ENCODE results near the gene DAB2IP. TPM values are rescaled to one million over a fixed set of nuclear protein-coding genes. Genes with fewer than 3 reads are reported as not detected.

DAB2IP gene
- total RNA-seq, 4 donors from 2014 or later, result 35.2 to 56.4 (median 51.4) TPM

DNA sequence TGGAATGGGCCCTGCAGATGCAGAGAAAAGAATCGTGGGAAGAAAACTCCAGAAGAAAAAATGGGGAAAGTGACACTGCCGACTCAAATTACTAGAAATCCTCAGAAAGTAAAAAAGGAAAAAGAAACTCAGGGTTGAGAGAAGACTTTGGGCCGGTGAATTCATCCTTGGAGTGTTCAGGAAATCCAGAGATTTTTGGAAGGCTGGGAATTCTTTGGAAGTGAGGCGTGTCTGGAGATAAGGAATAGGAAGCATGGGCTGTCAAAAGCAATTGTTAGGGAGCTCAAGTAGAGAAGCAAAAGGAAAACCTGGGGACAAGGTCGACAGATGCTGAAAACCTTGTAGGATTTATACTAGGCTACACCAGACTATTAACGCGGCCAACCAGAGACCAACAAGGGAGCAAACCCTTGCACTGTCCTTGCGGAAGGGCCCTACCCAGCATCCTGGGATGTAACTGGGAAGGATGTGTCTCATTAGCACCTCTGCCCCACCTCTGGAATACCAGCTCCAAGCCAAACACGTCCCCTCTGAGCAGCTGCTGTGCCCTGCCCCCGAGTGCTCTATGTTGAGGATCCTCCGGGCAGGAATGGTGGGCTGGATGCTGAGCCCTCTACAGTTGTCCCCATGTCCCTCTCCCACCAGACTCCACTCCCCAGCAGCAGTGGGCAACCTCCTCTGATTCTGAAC is 11.6 kb downstream of the DAB2IP start:
- 68 to 70% methylated on average over 11 of the region's 11 CpGs for WGBS, 2 donors
- Histone ChIP-seq H3K27ac (no peak overlapping the region), H3K4me3 (no peak overlapping the region), H3K4me1 (peaks cover 0 to 3% (median 0%) of the 10 kb centered on the region in 4 donors), H3K36me3 (no peaks in the 10 kb centered on the region), H3K9me3 (no peaks in the 10 kb centered on the region), H3K27me3 (no peaks in the 10 kb centered on the region)
- TF ChIP-seq, protein P1, sequence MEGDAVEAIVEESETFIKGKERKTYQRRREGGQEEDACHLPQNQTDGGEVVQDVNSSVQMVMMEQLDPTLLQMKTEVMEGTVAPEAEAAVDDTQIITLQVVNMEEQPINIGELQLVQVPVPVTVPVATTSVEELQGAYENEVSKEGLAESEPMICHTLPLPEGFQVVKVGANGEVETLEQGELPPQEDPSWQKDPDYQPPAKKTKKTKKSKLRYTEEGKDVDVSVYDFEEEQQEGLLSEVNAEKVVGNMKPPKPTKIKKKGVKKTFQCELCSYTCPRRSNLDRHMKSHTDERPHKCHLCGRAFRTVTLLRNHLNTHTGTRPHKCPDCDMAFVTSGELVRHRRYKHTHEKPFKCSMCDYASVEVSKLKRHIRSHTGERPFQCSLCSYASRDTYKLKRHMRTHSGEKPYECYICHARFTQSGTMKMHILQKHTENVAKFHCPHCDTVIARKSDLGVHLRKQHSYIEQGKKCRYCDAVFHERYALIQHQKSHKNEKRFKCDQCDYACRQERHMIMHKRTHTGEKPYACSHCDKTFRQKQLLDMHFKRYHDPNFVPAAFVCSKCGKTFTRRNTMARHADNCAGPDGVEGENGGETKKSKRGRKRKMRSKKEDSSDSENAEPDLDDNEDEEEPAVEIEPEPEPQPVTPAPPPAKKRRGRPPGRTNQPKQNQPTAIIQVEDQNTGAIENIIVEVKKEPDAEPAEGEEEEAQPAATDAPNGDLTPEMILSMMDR (IDR thresholded peaks at IDR 0.05), result no peak
- TF ChIP-seq POLR2A (IDR thresholded peaks at IDR 0.05) (no peak), EP300 (IDR thresholded peaks at IDR 0.05) (no peak)
- no peak for DNase-seq (ENCODE audit: low spot score in 2 of 2)

DNA sequence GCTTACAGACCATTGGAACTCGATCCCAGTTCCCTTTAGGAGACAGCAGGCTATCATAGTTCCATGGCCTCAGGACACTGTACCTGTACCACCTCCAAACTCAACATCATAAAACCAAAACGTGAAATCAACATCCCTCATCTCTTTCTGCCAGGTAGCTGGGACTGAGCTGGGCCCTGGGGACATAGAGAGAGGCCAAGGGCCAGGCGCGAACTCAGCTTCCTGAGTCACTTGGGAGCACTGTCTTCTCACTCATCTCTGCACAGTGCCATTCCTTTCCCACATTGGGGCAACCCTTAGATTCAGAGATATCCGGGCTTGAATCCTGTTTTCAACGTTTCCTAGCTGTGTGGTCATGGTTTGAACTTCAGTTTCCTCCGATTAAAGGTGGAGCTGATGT is 12.2 kb downstream of the DAB2IP start:
- no peaks in the 10 kb centered on the region for H3K4me1 ChIP-seq
- WGBS, 2 donors, result 76 to 79% methylated on average over 7 of the region's 7 CpGs

DNA sequence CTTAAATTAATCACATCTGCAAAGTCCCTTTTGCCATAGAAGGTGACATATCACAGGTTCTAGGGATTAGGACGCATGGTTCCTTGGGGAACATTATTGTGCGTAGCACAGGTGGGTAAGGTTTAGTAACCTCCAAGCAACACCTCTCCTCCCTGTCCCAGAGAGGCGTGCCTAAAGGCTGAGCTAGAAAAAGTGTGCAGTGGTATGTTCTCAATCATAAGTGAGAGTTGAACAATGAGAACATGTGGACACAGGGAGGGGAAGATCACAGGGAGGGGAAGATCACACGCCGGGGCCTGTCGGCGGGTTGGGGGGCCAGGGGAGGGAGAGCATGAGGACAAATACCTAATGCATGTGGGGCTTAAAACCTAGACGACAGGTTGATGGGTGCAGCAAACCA is 14.9 kb downstream of the DAB2IP start:
- 77 to 82% methylated on average over 8 of the region's 8 CpGs for WGBS, 2 donors
- H3K36me3 ChIP-seq, result no peaks in the 10 kb centered on the region
- no peak overlapping the region for H3K4me3 ChIP-seq
- no peak overlapping the region for H3K27ac ChIP-seq
- H3K9me3 ChIP-seq, result no peaks in the 10 kb centered on the region
- no peaks in the 10 kb centered on the region for H3K4me1 ChIP-seq
- DNase-seq (ENCODE audit: low spot score in 2 of 2), result no peak
- TF ChIP-seq POLR2A (IDR thresholded peaks at IDR 0.05), result no peak
- no peaks in the 10 kb centered on the region for H3K27me3 ChIP-seq

More for the DNA sequence above, 12.2 kb downstream of the DAB2IP start:
- H3K9me3 ChIP-seq, result no peaks in the 10 kb centered on the region
- no peak overlapping the region for H3K27ac ChIP-seq
- no peak for TF ChIP-seq POLR2A (IDR thresholded peaks at IDR 0.05)
- TF ChIP-seq EP300 (IDR thresholded peaks at IDR 0.05), result no peak
- TF ChIP-seq, protein P1 (IDR thresholded peaks at IDR 0.05), result no peak
- H3K27me3 ChIP-seq, result no peaks in the 10 kb centered on the region
- no peak overlapping the region for H3K4me3 ChIP-seq
- DNase-seq (ENCODE audit: low spot score in 2 of 2), result no peak
- H3K36me3 ChIP-seq, result no peaks in the 10 kb centered on the region

DNA sequence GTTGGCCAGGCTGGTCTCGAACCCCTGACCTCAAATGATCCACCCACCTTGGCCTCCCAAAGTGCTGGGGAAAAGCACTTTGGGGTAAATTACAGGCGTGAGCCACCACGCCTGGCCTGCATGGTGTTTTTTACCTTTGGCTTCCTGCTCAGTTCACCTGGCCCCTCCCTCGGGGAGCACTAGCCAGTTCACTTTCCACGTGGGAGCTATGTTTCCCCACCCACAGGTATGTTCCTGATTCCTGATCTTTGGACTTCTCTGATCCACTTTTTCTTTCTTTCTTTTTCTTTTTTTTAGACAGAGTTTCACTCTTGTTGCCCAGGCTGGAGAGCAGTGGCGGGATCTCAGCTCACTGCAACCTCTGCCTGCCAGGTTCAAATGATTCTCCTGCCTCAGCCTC is 15.8 kb downstream of the DAB2IP start:
- Histone ChIP-seq H3K4me1 (no peaks in the 10 kb centered on the region), H3K9me3 (no peaks in the 10 kb centered on the region), H3K27me3 (no peaks in the 10 kb centered on the region), H3K36me3 (no peaks in the 10 kb centered on the region), H3K4me3 (no peak overlapping the region), H3K27ac (no peak overlapping the region)
- no peak for DNase-seq (ENCODE audit: low spot score in 2 of 2)
- TF ChIP-seq EP300 (IDR thresholded peaks at IDR 0.05), result no peak
- TF ChIP-seq, protein P1 (IDR thresholded peaks at IDR 0.05), result no peak
- TF ChIP-seq POLR2A (IDR thresholded peaks at IDR 0.05), result no peak
- 96% methylated on average over 6 of the region's 6 CpGs for WGBS, 2 donors

DNA sequence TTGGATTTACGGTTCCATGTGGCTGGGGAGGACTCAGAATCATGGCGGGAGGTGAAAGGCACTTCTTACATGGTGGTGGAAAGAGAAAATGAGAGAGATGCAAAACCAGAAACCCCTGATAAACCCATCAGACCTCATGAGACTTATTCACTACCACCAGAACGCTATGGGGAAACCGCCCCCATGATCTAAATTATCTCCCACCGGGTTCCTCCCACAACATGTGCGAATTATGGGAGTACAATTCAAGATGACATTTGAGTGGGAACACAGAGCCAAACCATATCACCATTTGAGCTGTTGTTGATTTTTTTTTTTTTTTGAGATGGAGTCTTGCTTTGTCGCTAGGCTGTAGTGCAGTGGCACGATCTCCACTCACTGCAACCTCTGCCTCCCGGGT is 16.5 kb downstream of the DAB2IP start:
- 89 to 90% methylated on average over 9 of the region's 9 CpGs for WGBS, 2 donors
- Histone ChIP-seq H3K36me3 (no peaks in the 10 kb centered on the region), H3K9me3 (no peaks in the 10 kb centered on the region), H3K27ac (no peak overlapping the region), H3K27me3 (no peaks in the 10 kb centered on the region), H3K4me1 (no peaks in the 10 kb centered on the region), H3K4me3 (no peak overlapping the region)
- no peak for TF ChIP-seq POLR2A (IDR thresholded peaks at IDR 0.05)
- no peak for TF ChIP-seq EP300 (IDR thresholded peaks at IDR 0.05)
- TF ChIP-seq, protein P1 (IDR thresholded peaks at IDR 0.05), result no peak
- no peak for DNase-seq (ENCODE audit: low spot score in 2 of 2)

All from tibial nerve (tissue), 4 donors.